Measurements from ENCODE around the gene TMEM178B. TPM values are rescaled to one million over a fixed set of nuclear protein-coding genes. Genes with fewer than 3 reads are reported as not detected.

Gene TMEM178B
- total and polyA plus RNA-seq, 2 of the 13 experiments (the other 11 are each of a cell fraction or from before 2014, with no cell fraction given) = 0.01 to 0.02 TPM

DNA sequence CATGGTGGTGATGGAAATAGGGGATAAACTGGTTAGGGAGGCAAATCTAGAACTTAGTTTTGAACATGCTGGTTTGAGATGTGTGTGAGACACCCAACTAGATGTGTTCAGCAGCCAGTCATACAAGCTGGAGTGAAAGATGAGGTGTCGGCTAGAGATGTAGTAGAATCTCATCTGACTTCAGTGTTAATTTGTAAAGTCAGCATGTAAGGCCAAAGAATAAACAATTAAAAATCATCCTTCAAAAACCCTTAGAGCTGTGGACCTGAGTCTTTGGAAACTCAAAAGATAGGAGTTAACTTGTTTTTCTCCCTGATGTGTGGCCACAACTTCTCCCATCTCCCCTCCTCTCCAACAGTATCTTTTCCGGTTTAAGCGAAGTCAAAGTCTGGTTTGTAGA, 454.5 kb downstream of the TMEM178B start:
- FAIRE-seq = no peak
- in situ Hi-C loops (cut with HindIII; ENCODE audit: extremely low pct_ligation_motif_present, low pct_unique_long_range_greater_than_20kb) = loop anchor here (25.0 kb wide), 1 partner anchor 466 kb away; the partner anchor contains the start of gene TMEM178B

More for the DNA sequence above, 454.5 kb downstream of the TMEM178B start:
- H3K4me3 ChIP-seq (replicated peaks in 1 of 3; ENCODE audit: insufficient read depth in 1 of 3, low read depth in 2 of 3, low read length in 3 of 3) = no peak overlapping the region
- no peak overlapping the region for H3K4me2 ChIP-seq (ENCODE audit: low read depth, low read length)
- intact Hi-C loops (cut with micrococcal nuclease; ENCODE audit: unreplicated experiment) = no loop called here
- 32% methylated on average over 3 of the region's 3 CpGs for WGBS (ENCODE audit: low lambda C conversion rate)
- no peaks in the 10 kb centered on the region for H3K4me1 ChIP-seq (ENCODE audit: insufficient read depth, low read length)
- no peaks in the 10 kb centered on the region for H4K20me1 ChIP-seq (ENCODE audit: insufficient read depth, low read length)
- TF ChIP-seq ZNF382 (CRISPR knock-in tag; IDR thresholded peaks at IDR 0.05; ENCODE audit: borderline replicate concordance) (no peak), MAFK (conservative IDR thresholded peaks at IDR 0.05 in 1 of 2, IDR thresholded peaks at IDR 0.05 in 1 of 2; ENCODE audit: low read length in 2 of 2) (peak in 1 of 2 experiments; percentile 36; a peak in 1 of 4 replicates)
- POLR2A ChIA-PET = no interaction called here
- H3K9me3 ChIP-seq (ENCODE audit: low read length) = no peaks in the 10 kb centered on the region
- H2AFZ ChIP-seq (ENCODE audit: low read length) = no peak overlapping the region
- H3K79me2 ChIP-seq (ENCODE audit: insufficient read depth, low read length) = no peaks in the 10 kb centered on the region
- H3K36me3 ChIP-seq (replicated peaks in 1 of 2; ENCODE audit: control insufficient read depth in 1 of 2, insufficient read depth in 2 of 2, low read length in 2 of 2) = no peaks in the 10 kb centered on the region
- no TSS peak for BruUV-seq (replicated peaks)
- ATAC-seq (no peak), DNase-seq (ENCODE audit: low spot score) (no peak)
- peaks cover 0 to 16% of the 10 kb centered on the region in 2 experiments; a peak in 2 of 5 replicates for H3K27me3 ChIP-seq (ENCODE audit: control insufficient read depth in 1 of 2, insufficient read depth in 2 of 2, low read length in 2 of 2)
- H3K27ac ChIP-seq (ENCODE audit: extremely low read length, insufficient read depth, low read length) = no peak overlapping the region
- CTCF ChIA-PET (ENCODE audit: low intra/inter-chr PET ratio, low total read pairs) = no interaction called here
- no peak overlapping the region for H3K9ac ChIP-seq (ENCODE audit: insufficient read depth, low read depth, low read length)

Small RNA genes within 50 kb of the gene (small RNA-seq; reads per million reads assigned to genes)
- gene AC006362.1 (ENCODE audit: insufficient read depth in 2 of 3, insufficient read length in 3 of 3, low read depth in 2 of 3, low replicate concordance in 1 of 3) = 0 reads per million in 3 experiments
- gene RNU4-74P (ENCODE audit: insufficient read depth in 2 of 3, insufficient read length in 3 of 3, low read depth in 2 of 3, low replicate concordance in 1 of 3) = 0 to 0.97 (median 0) reads per million in 3 experiments

Other genes starting within 250 kb of the TMEM178B start
- 13.4 and 14.0 TPM in 2 replicates for gene BRAF, start 149.1 kb upstream of the TMEM178B start, total RNA-seq (2016; rRNA removed; fragmentation: Illumina TruSeq; extraction: Trizol)
- gene BRAF, start 149.1 kb upstream of the TMEM178B start, polyA plus RNA-seq (2011; rRNA removed) = 10.1 and 12.5 TPM in 2 replicates
- 91.0 and 120 TPM in 2 replicates for gene MRPS33, start 59.1 kb upstream of the TMEM178B start, total RNA-seq (2016; rRNA removed; fragmentation: Illumina TruSeq; extraction: Trizol)
- gene MRPS33, start 59.1 kb upstream of the TMEM178B start, polyA plus RNA-seq (2011; rRNA removed) = 38.3 and 50.9 TPM in 2 replicates

Measured in HepG2 (cell line).